ENCODE data around the gene RPS6KA4.
"Not testable (repeated sequence)": the region's sequence is repeated elsewhere in the genome, so short reads cannot be mapped to it uniquely, and the experiment has no call there.

The RPS6KA4 gene

GRCh38 chr11:64391839-64392238, 32.9 kb downstream of the RPS6KA4 start:
- DNase-seq: no peak

- DNase-seq: no peak
These were observed 36.6 kb downstream of the RPS6KA4 start for GRCh38 chr11:64395545-64396078.

- DNase-seq: no peak
These were observed 37.2 kb downstream of the RPS6KA4 start for GRCh38 chr11:64396079-64396591.

GRCh38 chr11:64400102-64400501, 41.1 kb downstream of the RPS6KA4 start:
- DNase-seq: no peak

- DNase-seq: no peak
These were observed 41.7 kb downstream of the RPS6KA4 start for GRCh38 chr11:64400667-64401066.

GRCh38 chr11:64401775-64402174, 42.8 kb downstream of the RPS6KA4 start:
- no peak for DNase-seq

GRCh38 chr11:64403106-64403505, 44.1 kb downstream of the RPS6KA4 start:
- DNase-seq: no peak

GRCh38 chr11:64406221-64406946, 47.4 kb downstream of the RPS6KA4 start:
- DNase-seq: no peak

GRCh38 chr11:64407221-64407620, 48.3 kb downstream of the RPS6KA4 start:
- DNase-seq: no peak

GRCh38 chr11:64407630-64408029, 48.7 kb downstream of the RPS6KA4 start:
- DNase-seq: no peak

GRCh38 chr11:64409278-64409677, 50.3 kb downstream of the RPS6KA4 start:
- DNase-seq: no peak

GRCh38 chr11:64409707-64410403, 50.9 kb downstream of the RPS6KA4 start:
- DNase-seq: no peak

GRCh38 chr11:64410404-64410734, 51.4 kb downstream of the RPS6KA4 start:
- DNase-seq: no peak

GRCh38 chr11:64413417-64413816, 54.5 kb downstream of the RPS6KA4 start:
- no peak for DNase-seq

- DNase-seq: no peak
These were observed 56.3 kb downstream of the RPS6KA4 start for GRCh38 chr11:64415286-64415685.

- DNase-seq: no peak
These were observed 57.2 kb downstream of the RPS6KA4 start for GRCh38 chr11:64415996-64416728.

GRCh38 chr11:64418233-64418632, 59.3 kb downstream of the RPS6KA4 start:
- DNase-seq: not testable (repeated sequence)

- no peak for DNase-seq
These were observed 60.4 kb downstream of the RPS6KA4 start for GRCh38 chr11:64419257-64419790.

- no peak for DNase-seq
These were observed 61.0 kb downstream of the RPS6KA4 start for GRCh38 chr11:64419818-64420485.
